Testis (tissue), 2 donors: Measurements from ENCODE around the gene TMEM120B.

Experiments used
- CTCF ChIP-seq, 3 experiments: fragments of 450-650 bp in 2 of 3; fragments of 200-600 bp in 1 of 3; sonication (generic) in 1 of 3; IDR thresholded peaks; one replicate each; pipeline ENCODE4 v1.5.1; 2016 to 2019; ENCODE audit warnings: antibody characterized with exemption in 3 of 3, mild to moderate bottlenecking in 2 of 3, moderate library complexity in 1 of 3
- POLR2A ChIP-seq: fragments of 450-650 bp; IDR thresholded peaks from one replicate; pipeline ENCODE4 v1.6.1; 2017; ENCODE audit warnings: antibody characterized with exemption, mild to moderate bottlenecking, moderate library complexity

- TF ChIP-seq CTCF (IDR thresholded peaks at IDR 0.05) (no peak), POLR2A (no peak)
Observed at GRCh38 chr12:121812921-121813896, 100.7 kb downstream of the TMEM120B start.
